LHCN-M2 (cell line): ENCODE data around the gene HNRNPAB. TPM values are rescaled to one million over a fixed set of nuclear protein-coding genes. Genes with fewer than 3 reads are reported as not detected.

Experiments used
- DNase-seq: peaks from one replicate; pipeline ENCODE4 v3.0.0-alpha.2; 2012; ENCODE audit warnings: low read depth
- polyA plus RNA-seq: library from polyadenylated mRNA; unstranded; fragments of >200 nt; gene quantifications from one replicate; pipeline ENCODE4 v1.2.1, GENCODE V29; 2012; ENCODE audit warnings: missing spikeins
- total RNA-seq: library from RNA; depleted of rRNA; stranded (reverse); fragments of >200 nt; gene quantifications from 2 replicates; pipeline ENCODE4 v1.2.3, GENCODE V29; 2014; rRNA removed

The HNRNPAB gene
- total RNA-seq = 145 TPM in 2 replicates
- 188 TPM for polyA plus RNA-seq

DNA sequence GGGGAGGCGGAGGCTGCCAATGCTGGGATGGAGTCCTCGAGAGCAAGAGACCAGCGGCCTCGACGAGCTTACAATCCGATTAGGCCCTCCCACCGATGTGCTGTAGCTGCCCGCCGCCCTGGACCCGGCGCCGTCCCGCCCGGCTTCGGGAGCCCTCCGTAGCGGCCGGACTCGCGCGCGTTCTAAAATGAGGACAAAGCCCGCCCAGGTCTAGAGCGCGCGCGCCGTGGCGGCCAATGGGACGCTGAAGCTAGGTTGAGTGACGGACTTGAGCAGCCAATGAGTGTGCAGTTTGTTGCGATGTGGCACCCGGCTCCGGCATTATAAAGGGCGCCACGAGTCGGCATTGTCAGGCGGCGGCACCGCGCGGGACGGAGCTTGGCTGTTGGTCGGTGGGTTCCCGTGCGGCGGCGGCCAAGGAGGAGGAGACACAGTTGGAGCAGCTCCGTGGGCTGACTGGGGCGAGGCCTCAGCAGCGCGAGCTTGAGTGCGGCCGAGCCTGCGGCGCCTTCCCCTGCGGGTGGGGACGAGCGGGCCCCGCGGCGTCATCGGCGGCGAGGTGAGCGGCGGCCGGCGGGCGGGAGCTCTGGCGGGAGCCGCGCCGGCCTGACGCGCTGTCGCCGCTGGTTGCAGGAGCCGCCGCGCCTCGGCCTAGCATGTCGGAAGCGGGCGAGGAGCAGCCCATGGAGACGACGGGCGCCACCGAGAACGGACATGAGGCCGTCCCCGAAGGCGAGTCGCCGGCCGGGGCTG is at the start of gene HNRNPAB:
TSS of gene HNRNPAB (plus strand) at position 352 of the 753 bp plus-strand sequence. CDS start at position 657, 305 bp downstream.
- DNase-seq = peak; percentile 94

DNA sequence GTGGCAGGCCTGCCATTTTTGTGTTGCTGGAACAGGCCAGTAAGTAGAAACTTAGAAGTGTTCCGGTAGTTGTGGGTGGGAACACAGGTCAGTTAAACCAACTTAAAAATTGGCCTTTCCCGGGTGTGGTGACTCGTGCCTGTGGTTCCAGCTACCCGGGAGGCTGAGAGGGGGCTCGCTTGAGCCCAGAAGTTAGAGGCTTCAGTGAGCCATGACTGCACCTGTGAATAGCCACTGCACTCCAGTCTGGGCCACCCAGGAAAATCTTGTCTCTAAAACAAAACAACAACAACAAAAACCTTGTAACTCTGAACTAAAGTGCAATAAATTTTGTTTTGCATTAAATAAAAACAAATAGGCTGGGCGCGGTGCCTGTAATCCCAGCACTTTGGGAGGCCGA is 49.3 kb upstream of the HNRNPAB start:
- peak; percentile 19 for DNase-seq

DNA sequence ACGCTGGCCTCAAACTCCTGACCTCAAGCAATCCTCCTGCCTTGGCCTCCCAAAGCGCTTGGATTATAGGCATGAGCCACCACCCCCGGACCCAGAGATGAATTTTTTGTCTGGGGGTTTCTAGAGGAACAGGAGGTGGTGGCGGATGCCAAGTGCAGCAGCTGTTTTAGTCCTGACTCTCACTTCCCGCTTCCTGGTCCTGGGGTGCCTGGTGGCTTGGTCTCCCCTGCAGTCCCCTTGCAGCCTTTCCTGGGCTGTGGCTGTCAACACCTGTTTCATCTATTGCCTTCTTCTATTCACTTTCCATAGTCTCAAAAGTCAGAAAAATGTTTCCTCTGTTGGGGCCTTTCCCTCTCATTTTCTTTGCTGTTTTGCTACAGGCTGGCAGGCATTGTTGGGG is 44.2 kb upstream of the HNRNPAB start:
- no peak for DNase-seq

DNA sequence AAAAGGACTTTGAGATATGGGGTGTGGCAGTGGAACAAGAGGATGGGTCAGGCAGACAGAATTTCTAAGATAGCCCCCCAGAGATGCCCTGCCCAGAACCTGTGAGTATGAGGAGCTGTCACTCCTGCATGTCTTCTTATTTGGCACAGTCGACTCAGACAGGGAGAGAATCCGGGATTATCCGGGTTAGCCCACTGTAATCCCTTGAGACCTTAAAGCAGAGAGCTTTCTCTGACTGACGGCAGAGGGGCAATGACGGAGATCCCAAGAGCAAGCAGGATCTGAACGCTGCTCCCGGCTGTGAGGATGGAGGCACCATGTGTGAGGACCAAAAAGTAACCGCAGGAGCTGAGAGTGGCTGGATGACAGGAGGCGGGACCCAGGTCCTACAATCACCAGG is 41.9 kb upstream of the HNRNPAB start:
- no peak for DNase-seq

DNA sequence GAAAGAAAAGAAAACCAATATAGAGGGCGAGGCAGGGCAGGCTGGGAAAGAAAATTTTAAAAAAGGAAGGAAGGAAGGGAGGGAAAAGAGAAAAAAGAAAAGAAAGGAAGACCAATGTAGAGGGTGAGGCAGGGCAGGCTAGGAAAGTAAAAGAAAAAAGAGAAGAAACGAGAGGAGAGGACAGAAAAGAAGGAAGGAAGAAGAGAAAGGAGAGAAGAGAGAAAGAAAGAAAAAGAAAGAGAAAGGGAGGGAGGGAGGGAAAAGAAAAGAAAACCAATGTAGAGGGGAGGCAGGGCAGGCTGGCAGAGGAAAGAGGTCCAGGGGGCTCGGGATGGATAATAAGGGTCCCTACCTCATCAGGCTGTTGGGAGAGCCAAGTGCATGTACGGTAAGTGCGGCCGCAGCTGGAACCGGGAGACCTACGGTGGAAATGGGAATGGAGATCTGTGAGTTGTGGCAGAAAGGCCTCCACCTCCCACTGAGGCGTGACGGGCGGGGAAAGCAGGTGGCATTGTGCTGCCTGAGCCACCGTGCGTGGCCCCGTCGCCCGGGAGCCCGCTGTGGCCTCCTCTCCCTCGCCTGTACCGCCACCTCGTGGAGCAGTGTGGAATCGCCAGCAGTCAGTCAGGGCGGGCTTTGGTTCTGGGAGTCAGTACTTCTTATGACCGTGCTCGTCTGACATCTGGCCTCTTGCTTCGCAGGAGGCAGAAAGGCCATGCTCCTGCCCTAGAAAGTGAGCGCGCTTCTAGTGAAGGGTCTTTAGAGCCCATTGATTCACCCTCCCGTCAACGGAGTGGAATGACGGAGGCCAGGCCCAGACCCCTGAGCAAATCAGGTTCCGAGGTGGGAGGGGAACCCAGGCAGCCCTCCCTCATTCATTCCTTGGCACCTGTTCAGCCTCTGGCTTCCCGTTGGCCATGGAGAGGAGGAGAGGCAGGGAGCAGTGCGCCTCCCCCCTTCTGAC is 40.3 kb upstream of the HNRNPAB start:
- peak; percentile 61 for DNase-seq

DNA sequence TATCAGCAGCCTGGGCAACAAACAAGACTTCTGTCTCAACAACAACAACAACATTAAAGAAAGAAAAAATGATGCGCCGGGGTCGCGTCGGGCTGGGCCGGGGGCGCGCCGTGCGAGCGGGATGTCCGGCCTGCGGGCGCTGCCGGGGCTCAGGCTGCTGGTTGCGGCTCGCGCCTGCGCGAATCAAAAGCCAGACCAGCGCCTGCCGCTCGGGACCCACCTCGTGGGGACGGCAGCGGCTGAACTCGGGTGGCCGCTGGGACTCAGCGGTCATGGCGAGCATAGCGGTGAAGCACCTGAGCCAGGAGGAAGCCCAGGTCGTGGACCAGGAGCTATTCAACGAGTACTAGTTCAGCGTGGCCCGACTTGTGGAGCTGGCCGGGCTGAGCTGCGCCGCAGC is 38.8 kb upstream of the HNRNPAB start:
- DNase-seq = no peak

DNA sequence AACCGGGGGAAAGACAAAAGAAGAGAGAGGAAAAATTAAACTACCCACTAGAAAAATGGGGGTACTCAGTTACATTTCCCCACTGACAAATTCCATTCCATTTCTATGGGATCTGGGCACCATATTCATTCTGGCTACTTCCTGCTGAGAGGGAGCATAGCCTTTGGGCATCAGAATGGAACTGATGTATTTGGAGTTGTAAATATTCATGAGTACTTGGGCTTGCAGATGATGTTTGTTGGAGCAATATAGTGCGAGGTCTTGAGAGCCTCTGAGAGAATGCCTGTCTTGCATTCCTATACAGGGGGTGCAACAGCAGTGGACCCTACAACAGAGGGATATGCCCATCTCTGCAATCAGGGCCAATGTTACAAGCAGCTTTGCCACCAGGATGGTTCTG is 33.9 kb upstream of the HNRNPAB start:
- DNase-seq = no peak

DNA sequence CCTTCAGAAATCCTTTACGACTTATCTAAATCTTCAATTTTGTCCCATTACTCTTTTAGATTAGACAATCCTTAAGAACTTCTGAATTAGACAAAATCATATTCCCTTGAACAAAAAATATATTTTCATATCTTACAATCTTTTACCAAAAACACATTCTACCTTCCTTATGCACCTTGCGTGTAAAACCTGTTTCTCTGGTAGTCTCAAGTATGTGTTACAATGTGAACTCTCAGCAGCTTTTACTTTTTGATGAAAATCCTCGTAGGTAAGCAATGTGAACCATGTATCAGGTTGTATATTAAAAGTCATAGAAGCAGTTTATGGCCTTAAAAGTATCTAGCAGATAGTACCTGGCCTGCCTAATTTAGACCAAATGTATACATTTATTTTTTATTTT is 29.9 kb upstream of the HNRNPAB start:
- no peak for DNase-seq

DNA sequence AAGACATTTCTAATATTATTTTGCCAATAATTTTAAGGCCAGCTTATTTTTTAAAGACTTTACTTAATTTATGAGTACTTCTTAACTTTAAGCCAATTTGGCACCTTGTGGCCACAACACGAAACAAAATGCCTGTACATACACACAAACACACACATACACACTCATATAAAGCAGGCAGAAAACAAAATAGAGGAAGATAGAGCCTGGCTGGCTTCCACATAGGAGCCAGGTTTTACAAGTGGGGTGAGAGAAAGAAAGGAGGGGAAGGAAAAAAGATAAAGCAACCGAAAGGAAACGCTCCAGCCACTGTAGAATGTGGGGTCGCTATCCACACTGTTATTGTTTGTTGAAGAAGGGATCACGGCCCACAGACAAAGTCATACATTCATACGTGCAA is 27.5 kb upstream of the HNRNPAB start:
- no peak for DNase-seq

DNA sequence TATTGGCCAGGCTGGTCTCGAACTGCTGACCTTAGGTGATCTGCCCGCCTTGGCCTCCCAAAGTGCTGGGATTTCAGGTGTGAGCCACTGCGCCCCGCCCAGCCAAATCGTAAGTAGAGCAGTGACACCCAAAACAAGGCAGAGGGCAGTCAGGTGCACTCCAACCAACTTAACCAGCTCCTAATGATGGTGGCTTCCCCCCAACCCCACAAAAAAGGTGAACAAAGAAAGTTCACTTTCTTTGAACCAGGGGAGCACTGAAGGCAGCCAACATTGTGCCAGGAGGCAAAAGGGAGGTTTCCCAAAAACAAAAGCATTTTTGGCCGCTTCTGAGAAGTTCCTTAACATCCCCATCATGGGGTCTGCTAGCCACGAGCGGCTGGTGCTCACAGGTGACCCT is 26.8 kb upstream of the HNRNPAB start:
- no peak for DNase-seq

DNA sequence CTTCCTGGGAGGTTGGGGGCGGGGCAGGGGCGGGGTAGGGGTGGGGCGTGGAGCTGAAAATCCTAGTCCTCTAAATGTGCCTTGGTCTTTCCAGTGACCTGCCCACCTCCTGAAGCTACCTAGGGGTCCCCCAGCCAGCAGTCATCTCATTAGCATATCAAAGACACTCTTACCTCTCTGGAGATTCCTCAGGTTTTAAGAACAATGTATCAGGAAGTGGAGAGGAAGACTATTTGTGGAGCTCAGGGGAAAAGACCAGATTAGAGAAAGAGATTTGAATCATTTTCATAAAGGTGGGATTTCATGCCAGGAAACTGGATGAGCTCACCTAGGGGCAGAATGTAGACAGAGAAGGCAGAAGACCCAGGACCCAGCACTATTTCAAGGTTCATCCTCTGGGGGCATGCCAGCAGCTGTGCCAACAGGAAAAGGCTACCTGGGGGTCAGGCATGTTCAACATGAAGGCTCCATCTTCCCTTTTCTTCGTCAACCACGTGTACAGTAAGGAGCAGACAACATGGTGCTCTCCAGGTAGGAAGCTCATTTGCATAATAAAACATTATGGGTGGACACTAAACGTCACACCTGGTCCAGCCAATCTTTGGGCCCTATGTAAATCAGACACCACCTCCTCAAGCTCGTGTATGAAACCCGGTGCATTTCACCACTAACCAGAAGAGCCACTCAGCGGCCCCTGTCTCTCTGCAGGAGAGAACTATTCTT is 24.0 kb upstream of the HNRNPAB start:
- no peak for DNase-seq

DNA sequence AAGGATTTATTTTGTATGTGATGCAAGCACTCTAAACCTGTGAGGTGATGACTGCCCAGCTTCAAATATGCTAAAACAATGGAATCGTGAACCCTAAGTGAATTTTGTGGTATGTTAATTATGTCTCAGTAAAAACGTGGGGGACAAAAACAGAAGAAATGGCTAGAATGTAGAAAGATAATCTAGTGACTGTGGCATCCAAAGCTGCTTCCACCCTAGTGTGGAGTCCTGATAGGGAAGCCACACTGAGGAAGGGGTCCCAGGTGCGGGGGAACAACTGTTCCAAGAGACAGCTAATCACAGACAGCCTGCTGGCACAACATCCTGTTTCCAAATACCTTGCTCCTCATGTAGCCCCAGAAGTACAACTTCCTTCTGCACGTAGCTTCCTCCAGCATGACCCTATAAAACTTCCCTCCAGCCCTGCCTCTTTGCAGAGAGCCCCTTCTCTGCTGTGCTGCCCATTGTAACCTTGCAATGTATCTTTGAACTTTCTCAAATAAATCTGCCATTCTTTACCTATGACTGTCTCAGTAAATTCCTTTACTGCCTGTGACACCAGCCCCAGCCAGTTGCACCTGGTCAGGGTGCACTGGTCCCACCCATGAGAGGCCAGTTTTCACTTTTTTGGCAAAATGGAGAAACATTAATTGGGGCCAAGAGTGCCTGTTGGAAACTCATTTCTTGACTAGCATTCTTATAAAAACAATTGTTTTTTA is 22.0 kb upstream of the HNRNPAB start:
- no peak for DNase-seq

DNA sequence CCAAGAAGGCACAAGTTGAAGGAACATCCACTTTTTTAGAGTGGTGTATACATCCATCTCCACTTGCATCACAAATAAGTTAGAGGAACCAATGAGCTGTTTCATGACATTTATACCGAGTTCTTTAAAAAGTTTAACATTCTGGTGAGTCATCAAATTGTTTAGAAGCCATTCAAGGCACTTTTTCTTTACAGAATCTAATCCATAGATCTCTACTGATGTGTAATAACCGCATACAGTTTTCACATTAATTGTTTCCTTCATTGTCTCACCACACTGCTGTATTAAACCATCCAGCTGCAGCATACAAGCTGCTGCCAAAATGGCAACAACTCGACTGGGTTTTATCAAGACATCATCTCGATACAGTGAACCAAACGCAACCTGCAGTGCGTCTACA is 17.9 kb upstream of the HNRNPAB start:
- DNase-seq = no peak

DNA sequence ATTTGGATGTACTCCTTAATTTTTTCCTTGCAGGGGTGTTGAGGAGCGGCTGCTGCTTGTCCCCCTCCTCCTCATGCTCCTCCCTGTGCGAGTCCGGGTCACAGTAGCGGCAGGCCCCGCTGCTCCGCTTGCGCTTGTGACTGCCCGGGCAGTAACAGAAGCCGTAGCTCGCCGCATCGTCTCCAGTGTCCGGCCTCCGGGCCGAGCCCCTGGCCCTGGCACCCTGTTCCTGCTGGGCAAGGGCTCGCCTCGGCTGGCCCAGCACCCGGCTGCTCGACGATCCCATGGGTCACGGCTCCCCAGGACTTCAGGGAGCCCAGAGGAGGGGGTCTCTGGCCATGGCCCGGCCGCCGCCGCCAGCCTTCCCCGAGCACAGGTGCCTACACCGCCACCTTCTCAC is 17.3 kb upstream of the HNRNPAB start, which contains the start of gene GMCL2:
TSS of gene GMCL2 (minus strand) at position 358 of the 400 bp plus-strand sequence. CDS start at position 286, 72 bp downstream.
- no peak for DNase-seq

DNA sequence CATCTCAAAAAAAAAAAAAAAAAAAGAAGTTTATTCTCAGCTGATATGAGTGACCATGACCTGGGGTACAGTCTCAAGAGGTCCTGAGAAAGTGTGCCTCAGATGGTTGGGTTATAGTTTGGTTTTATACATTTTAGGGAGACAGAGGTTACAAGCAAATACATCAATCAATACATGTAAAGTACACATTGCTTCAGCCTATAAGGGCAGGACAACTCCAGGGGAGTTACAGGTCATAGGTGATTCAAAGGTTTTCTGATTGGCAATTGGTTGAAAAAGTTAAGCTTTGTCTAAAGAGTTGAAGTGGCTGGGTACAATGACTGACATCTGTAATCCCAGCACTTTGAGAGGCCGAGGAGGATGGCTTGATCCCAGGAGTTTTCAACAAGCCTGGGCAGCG is 14.9 kb upstream of the HNRNPAB start:
- DNase-seq = no peak

DNA sequence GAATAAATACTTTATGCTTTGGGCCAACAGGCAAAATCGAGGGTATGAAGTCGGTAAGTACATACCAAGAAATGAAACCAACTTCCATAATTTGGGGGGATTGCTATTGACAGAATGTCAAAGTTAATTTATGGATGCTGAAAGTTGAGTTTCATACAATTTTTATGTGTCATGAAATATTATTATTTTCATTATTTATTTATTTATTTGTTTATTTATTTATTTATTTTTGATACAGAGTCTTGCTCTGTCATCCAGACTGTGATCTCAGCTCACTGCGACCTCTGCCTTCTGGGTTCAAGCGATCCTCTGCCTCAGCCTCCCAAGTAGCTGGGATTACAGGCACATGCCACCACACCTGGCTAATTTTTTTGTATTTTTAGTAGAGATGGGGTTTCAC is 12.7 kb upstream of the HNRNPAB start:
- no peak for DNase-seq

DNA sequence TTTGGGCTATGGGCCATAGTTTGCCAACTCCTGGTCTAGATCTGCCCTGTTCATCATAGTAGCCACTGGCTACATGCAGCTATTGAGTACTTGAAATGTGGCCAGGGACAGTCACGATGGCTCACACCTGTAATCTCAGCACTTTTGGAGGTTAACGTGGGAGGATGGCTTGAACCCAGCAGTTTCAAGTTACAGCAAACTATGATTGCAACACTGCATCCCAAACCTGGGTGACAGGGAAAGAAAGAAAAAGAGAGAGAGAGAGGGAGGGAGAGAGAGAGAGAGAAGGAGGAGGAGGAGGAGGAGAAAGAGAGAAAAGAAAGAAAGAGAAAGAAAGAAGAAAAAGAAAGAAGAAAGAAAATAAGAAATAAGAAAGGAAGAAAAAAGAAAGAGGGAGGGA is 12.1 kb upstream of the HNRNPAB start:
- no peak for DNase-seq

DNA sequence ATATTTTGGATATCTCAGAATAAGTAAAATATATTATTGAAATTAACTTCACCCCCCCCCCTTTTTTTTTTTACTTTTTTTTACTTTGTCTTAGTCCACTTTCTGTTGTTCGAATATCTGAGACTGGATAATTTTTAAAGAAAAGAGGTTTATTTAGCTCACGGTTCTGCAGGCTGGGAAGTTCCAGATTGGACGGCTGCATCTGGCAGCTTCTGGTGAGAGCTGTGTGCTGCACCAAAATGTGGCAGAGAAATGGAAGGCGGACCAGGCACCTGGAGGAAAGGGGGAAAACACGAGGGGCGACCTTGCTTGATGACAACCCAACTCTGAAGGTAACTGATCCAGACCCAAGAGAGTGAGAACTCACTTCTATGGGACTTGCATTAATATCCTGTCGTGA is 11.5 kb upstream of the HNRNPAB start:
- DNase-seq = no peak

DNA sequence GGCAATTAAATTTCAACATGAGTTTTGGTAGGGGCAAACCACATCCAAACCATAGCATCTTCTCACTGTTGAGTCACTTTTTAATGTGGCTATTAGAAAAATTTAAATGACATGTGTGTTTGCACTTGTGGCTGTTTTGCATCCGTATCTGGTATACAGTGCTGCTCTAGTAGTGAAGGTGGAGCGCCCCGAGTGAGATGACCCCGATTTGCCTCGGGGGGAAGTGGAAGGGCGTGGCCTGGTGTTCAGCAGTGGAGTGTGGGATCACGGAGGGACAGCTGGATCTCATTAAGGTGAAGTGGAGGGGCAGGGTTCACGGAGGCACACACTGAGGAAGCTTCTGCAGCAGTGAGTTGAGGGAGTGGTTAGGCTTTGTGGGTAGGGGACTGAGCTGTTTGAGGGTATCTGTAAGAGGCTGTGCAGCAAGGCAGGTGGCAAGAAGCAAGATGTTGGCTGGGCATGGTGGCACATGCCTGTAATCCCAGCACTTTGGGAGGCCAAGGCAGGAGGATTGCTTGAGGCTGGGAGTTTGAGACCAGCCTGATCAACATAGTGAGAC is 11.0 kb upstream of the HNRNPAB start:
- no peak for DNase-seq

DNA sequence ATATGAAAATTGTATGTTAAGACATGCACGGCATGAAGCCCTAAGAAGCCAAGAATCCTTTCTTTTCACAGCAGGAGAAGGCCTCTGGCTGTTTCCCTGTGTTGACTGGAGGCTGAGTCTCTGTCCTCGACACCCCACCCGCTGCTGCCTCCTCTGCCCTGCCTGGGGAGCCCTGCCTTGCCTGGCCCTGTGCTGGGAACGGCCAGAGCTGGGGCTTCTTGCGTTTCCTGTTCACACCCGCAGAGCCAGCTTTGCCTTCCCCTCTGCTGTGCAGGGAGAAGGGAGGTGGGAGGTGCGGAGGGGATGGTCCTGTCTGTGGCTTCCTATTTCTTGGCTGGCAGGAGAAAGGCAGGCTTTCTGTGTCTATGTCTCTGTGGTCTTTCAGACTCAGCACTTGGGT is 10.3 kb upstream of the HNRNPAB start:
- DNase-seq = no peak

DNA sequence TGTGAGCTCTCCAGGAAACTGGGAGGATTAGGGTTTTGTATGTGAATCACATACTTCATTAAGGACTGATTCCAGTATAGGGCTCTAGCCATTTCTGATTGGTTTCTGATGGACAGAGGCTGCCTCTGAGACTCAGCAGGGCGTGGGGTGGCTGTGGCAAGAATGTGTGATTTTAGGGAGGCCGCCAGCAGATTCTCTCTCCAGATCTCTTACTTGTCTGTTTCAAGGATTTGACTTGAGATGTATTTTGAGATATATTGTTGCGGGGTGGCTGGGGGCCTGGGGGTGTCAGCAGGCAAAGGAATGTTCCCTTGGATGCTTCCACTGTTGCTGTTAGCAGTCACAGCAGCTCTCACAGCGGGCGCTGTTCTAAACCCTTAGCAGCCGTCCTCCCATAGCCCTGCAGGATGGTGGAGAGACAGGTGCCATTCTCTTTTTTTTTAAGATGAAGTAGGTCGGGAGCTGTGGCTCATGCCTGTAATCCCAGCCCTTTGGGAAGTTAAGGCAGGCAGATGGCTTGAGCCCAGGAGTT is 8.0 kb upstream of the HNRNPAB start:
- DNase-seq = no peak
